HG02970 (cell line): ENCODE data around the gene ARHGAP32.

Experiments used
- ATAC-seq: cut with Tn5 transposase; IDR thresholded peaks from one replicate; pipeline ENCODE4 v1.9.1; 2021; ENCODE audit warnings: mild to moderate bottlenecking, moderate library complexity, moderate number of reproducible peaks; ENCODE audit not compliant: unreplicated experiment, low FRiP score

ARHGAP32 gene

GRCh38 chr11:128917144-128917724, 274.9 kb downstream of the ARHGAP32 start:
- ATAC-seq, result no peak

DNA sequence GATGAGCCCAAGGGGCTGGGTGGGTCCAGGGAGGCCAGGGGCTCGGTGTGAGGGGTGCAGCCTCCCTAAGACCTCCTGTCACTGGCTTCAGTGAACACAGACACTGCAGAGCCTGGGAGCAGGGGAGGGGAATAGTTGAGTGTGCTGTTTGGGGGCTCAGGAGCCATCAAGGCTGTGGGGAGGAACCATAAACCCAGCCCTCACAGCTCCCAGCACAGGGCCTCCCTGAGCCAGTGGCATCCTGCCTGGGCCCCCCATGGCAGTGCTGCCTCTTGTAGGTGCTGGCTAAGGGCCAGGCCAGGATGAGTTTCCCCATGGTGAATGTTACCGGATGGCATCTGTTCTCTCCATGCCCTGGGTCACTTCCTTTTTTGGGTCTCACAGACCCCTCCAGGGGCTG, 275.4 kb downstream of the ARHGAP32 start:
- ATAC-seq, result no peak

- no peak for ATAC-seq
Observed at GRCh38 chr11:128916037-128916572, 276.0 kb downstream of the ARHGAP32 start.

DNA sequence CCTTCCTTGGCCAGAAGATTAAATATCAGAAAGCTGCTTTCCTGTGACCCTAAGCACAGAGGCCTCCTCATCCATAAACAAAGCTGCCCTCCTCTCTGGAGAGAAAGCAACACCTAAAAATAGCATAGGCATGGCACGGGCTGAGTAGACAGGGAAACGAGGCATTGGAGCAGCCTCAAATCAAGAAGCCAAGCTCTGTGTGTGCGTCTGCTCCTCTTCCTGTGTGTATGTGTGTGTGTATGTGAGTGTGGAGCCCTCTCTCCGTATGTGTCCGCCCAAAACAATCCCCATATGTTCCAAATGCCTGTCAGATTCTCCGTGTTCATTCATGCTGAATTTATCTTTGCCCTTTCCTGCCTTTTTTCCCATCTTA, 277.0 kb downstream of the ARHGAP32 start:
- ATAC-seq, result no peak
